Mammary epithelial cell (primary cell): Measurements from ENCODE around the gene UPP2.

Experiments
- CTCF ChIP-seq, 2 donors: IDR thresholded peaks in 1 of 2; conservative IDR thresholded peaks in 1 of 2; 2 replicates each; pipeline ENCODE4 v1.5.1; 2011 to 2012; ENCODE audit warnings: inconsistent platforms in 2 of 2, low read length in 2 of 2, mild to moderate bottlenecking in 2 of 2, control low read depth in 1 of 2, low read depth in 1 of 2; ENCODE audit not compliant: insufficient read depth in 1 of 2; ENCODE audit errors: extremely low read depth in 1 of 2
- EZH2 ChIP-seq: IDR thresholded peaks from 2 replicates; pipeline ENCODE4 v1.6.1; 2012; ENCODE audit warnings: low read length, inconsistent platforms, borderline replicate concordance

DNA sequence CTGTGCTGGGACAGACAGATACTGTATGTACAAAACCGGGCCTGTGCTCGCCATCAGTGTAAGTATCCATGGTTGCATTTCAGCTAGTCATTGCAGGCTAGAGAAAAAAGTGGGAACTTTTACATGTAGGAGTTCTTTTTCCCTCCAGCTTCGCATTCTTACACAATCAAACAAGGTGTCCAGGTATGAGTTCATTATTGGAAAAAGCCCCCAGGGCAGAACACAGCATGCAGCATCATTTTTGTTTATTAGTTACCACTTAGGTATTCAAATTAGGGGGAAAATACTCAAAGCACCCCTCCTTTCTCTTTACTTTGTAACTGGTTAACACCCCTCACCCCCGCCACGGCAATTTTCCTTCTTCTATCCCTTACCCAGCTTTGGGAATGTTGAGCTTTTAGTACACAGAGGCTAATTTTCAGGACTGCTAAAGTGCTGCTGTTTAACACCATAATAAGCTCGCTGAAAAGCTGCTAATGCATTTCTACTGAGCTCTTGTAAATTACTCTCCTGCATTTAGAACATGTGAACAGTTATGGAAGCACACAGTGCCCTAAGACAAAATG lies 13.6 kb downstream of the UPP2 start:
- TF ChIP-seq CTCF (conservative IDR thresholded peaks at IDR 0.05 in 1 of 2, IDR thresholded peaks at IDR 0.05 in 1 of 2; ENCODE audit: extremely low read depth in 1 of 2, insufficient read depth in 1 of 2, low read depth in 1 of 2, low read length in 2 of 2) (no peak), EZH2 (no peak)
